ENCODE data around the gene NXNL1. TPM values are rescaled to one million over a fixed set of nuclear protein-coding genes. Genes with fewer than 3 reads are reported as not detected.

Gene NXNL1
- total RNA-seq, 1 experiment from 2014 or later = not detected

GRCh38 chr19:17499648-17500446, 39.1 kb upstream of the NXNL1 start:
- Histone ChIP-seq H3K79me2 (ENCODE audit: insufficient read depth, low read length) (peaks cover 11% of the 10 kb centered on the region), H3K4me3 (replicated peaks in 1 of 2; ENCODE audit: low read depth in 1 of 2, low read length in 2 of 2) (no peak overlapping the region), H2AFZ (ENCODE audit: low read depth, low read length, poor library complexity, severe bottlenecking) (no peak overlapping the region), H3K27ac (ENCODE audit: low read depth, low read length) (peak overlapping the region; percentile 28), H4K20me1 (ENCODE audit: insufficient read depth) (no peaks in the 10 kb centered on the region), H3K4me1 (ENCODE audit: control insufficient read depth in 1 of 2, insufficient read depth in 2 of 2, low read length in 2 of 2) (peaks cover 11 to 38% of the 10 kb centered on the region in 2 experiments), H3K9me2 (ENCODE audit: insufficient read depth) (no peaks in the 10 kb centered on the region), H3K4me2 (ENCODE audit: low read length) (no peak overlapping the region), H3K27me3 (ENCODE audit: insufficient read depth, low read length) (no peaks in the 10 kb centered on the region), H3K9me3 (ENCODE audit: control insufficient read depth in 1 of 2, insufficient read depth in 1 of 2, low read depth in 1 of 2, low read length in 2 of 2) (no peaks in the 10 kb centered on the region), H3K36me3 (ENCODE audit: control insufficient read depth in 1 of 2, insufficient read depth in 2 of 2, low read length in 2 of 2) (no peaks in the 10 kb centered on the region; a peak in 2 of 4 replicates), H3K9ac (ENCODE audit: low read length) (no peak overlapping the region)
- TF ChIP-seq ZFX (IDR thresholded peaks at IDR 0.05) = no peak
- TF ChIP-seq ZBTB33 (IDR thresholded peaks at IDR 0.05; ENCODE audit: extremely low read depth, insufficient replicate concordance, low read length) = no peak
- peak; percentile 45 for TF ChIP-seq POLR2AphosphoS5 (IDR thresholded peaks at IDR 0.05; ENCODE audit: low read depth, low read length)
- TF ChIP-seq EZH2phosphoT487 (IDR thresholded peaks at IDR 0.05; ENCODE audit: borderline replicate concordance) = no peak
- no peak for TF ChIP-seq CBX3 (IDR thresholded peaks at IDR 0.05; ENCODE audit: low read depth)
- no peak for TF ChIP-seq SP1 (IDR thresholded peaks at IDR 0.05; ENCODE audit: low read depth)
- TF ChIP-seq, protein P1, sequence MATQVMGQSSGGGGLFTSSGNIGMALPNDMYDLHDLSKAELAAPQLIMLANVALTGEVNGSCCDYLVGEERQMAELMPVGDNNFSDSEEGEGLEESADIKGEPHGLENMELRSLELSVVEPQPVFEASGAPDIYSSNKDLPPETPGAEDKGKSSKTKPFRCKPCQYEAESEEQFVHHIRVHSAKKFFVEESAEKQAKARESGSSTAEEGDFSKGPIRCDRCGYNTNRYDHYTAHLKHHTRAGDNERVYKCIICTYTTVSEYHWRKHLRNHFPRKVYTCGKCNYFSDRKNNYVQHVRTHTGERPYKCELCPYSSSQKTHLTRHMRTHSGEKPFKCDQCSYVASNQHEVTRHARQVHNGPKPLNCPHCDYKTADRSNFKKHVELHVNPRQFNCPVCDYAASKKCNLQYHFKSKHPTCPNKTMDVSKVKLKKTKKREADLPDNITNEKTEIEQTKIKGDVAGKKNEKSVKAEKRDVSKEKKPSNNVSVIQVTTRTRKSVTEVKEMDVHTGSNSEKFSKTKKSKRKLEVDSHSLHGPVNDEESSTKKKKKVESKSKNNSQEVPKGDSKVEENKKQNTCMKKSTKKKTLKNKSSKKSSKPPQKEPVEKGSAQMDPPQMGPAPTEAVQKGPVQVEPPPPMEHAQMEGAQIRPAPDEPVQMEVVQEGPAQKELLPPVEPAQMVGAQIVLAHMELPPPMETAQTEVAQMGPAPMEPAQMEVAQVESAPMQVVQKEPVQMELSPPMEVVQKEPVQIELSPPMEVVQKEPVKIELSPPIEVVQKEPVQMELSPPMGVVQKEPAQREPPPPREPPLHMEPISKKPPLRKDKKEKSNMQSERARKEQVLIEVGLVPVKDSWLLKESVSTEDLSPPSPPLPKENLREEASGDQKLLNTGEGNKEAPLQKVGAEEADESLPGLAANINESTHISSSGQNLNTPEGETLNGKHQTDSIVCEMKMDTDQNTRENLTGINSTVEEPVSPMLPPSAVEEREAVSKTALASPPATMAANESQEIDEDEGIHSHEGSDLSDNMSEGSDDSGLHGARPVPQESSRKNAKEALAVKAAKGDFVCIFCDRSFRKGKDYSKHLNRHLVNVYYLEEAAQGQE (IDR thresholded peaks at IDR 0.05; ENCODE audit: low read depth) = no peak
- TF ChIP-seq EGR1 (IDR thresholded peaks at IDR 0.05; ENCODE audit: low read depth) = no peak
- TF ChIP-seq JUND (IDR thresholded peaks at IDR 0.05) = peak; percentile 21; the same call in 1 of the 2 replicates
- TF ChIP-seq RAD21 (IDR thresholded peaks at IDR 0.05; ENCODE audit: low read depth) = no peak
- TF ChIP-seq CEBPB (IDR thresholded peaks at IDR 0.05; ENCODE audit: low read depth) = no peak
- intact Hi-C loops (cut with micrococcal nuclease) = loop anchor here (5.0 kb wide), 1 partner anchor 267 kb away; no protein-coding TSS in a partner anchor
- DNase-seq (ENCODE audit: low read depth, low spot score) (no peak), ATAC-seq (no peak)
- ChIA-PET POLR2A (no interaction called here), RAD21 (ENCODE audit: low non-redundant PET in 1 of 2, low total read pairs in 2 of 2, uncharacterized antibody in 2 of 2, unreplicated experiment in 2 of 2) (no interaction called here), CTCF (no interaction called here)
- no TSS peak for BruUV-seq (replicated peaks)
